Neural cell (in vitro differentiated cells): ENCODE results near the gene DNM1L. TPM values are rescaled to one million over a fixed set of nuclear protein-coding genes. Genes with fewer than 3 reads are reported as not detected.

ENCODE experiments used
- H2AFZ ChIP-seq: fragments of 200-600, 300-800 bp; sonication (generic), shearing (Covaris generic); 2 replicates; pipeline ENCODE4 v1.6.0; 2014; ENCODE audit warnings: low read depth, mild to moderate bottlenecking, antibody characterized with exemption, low read length, moderate library complexity
- H3F3A ChIP-seq: fragments of 200-600 bp; shearing (Covaris generic); 2 replicates; pipeline ENCODE4 v1.6.1; 2016; ENCODE audit warnings: mild to moderate bottlenecking, moderate library complexity, mixed read lengths, antibody characterized with exemption, low read length; ENCODE audit not compliant: insufficient read depth, poor library complexity, severe bottlenecking
- H3K27ac ChIP-seq: fragments of 200-600, 300-800 bp; sonication (generic), shearing (Covaris generic); 2 replicates; pipeline ENCODE4 v1.5.1; 2014; ENCODE audit warnings: mild to moderate bottlenecking, low read length, moderate library complexity
- H3K27me3 ChIP-seq: fragments of 300-800, 200-600 bp; sonication (generic), shearing (Covaris generic); 2 replicates; pipeline ENCODE4 v1.6.0; 2014; ENCODE audit warnings: mild to moderate bottlenecking, low read depth, low read length, moderate library complexity; ENCODE audit not compliant: insufficient read depth
- H3K36me3 ChIP-seq: fragments of 300-800, 200-600 bp; sonication (generic), shearing (Covaris generic); 2 replicates; pipeline ENCODE4 v1.5.1; 2014; ENCODE audit warnings: mild to moderate bottlenecking, antibody characterized with exemption, low read length, moderate library complexity; ENCODE audit not compliant: insufficient read depth
- H3K4me2 ChIP-seq: fragments of 300-800, 200-600 bp; sonication (generic), shearing (Covaris generic); 2 replicates; pipeline ENCODE4 v1.6.0; 2014; ENCODE audit warnings: mild to moderate bottlenecking, low read length
- H3K4me3 ChIP-seq: fragments of 300-800, 200-600 bp; sonication (generic), shearing (Covaris generic); 2 replicates; pipeline ENCODE4 v1.5.1; 2014; ENCODE audit warnings: mild to moderate bottlenecking, low read length, moderate library complexity
- H3K79me2 ChIP-seq: fragments of 200-600 bp; shearing (Covaris generic); replicated peaks from 2 replicates; pipeline ENCODE4 v1.6.0; 2014; ENCODE audit warnings: mild to moderate bottlenecking, low read length, moderate library complexity; ENCODE audit not compliant: insufficient read depth
- H3K9ac ChIP-seq: fragments of 300-800, 200-600 bp; sonication (generic), shearing (Covaris generic); 2 replicates; pipeline ENCODE4 v1.6.1; 2016; ENCODE audit warnings: mild to moderate bottlenecking, low read length, mixed read lengths
- H3K9me2 ChIP-seq: fragments of 200-600 bp; shearing (Covaris generic); 2 replicates; pipeline ENCODE4 v1.6.1; 2016; ENCODE audit warnings: mild to moderate bottlenecking, low read length, mixed read lengths; ENCODE audit not compliant: insufficient read depth
- H3K9me3 ChIP-seq: fragments of 200-600, 300-800 bp; sonication (generic), shearing (Covaris generic); 2 replicates; pipeline ENCODE4 v1.6.1; 2016; ENCODE audit warnings: mild to moderate bottlenecking, mixed run types, low read length, moderate library complexity, mixed read lengths
- H4K20me1 ChIP-seq: fragments of 200-600 bp; shearing (Covaris generic); 2 replicates; pipeline ENCODE4 v1.6.1; 2016; ENCODE audit warnings: mild to moderate bottlenecking, mixed run types; ENCODE audit not compliant: insufficient read depth
- CTCF ChIP-seq: fragments of 450-650 bp; IDR thresholded peaks from 2 replicates; pipeline ENCODE4 v1.5.1; 2014; ENCODE audit warnings: antibody characterized with exemption, mild to moderate bottlenecking, moderate library complexity; ENCODE audit not compliant: poor library complexity, severe bottlenecking
- EZH2 ChIP-seq: fragments of 200-600, 300-800 bp; shearing (Covaris generic), sonication (generic); IDR thresholded peaks from 2 replicates; pipeline ENCODE4 v1.6.1; 2014; ENCODE audit warnings: antibody characterized with exemption, low read length, borderline replicate concordance, mild to moderate bottlenecking; ENCODE audit not compliant: insufficient read depth, poor library complexity, severe bottlenecking
- MXI1 ChIP-seq: fragments of 450-650 bp; conservative IDR thresholded peaks from 2 replicates; pipeline ENCODE4 v1.6.1; 2014; ENCODE audit warnings: antibody characterized with exemption, mild to moderate bottlenecking; ENCODE audit not compliant: poor library complexity, severe bottlenecking
- POLR2AphosphoS5 ChIP-seq: IDR thresholded peaks from 2 replicates; pipeline ENCODE4 v1.6.1; 2012
- REST ChIP-seq: IDR thresholded peaks from 2 replicates; pipeline ENCODE4 v1.6.1; 2012; ENCODE audit warnings: borderline replicate concordance
- SMC3 ChIP-seq: fragments of 450-650 bp; conservative IDR thresholded peaks from 2 replicates; pipeline ENCODE4 v1.6.1; 2014; ENCODE audit warnings: antibody characterized with exemption, mild to moderate bottlenecking, moderate library complexity; ENCODE audit not compliant: poor library complexity
- TAF1 ChIP-seq: IDR thresholded peaks from 2 replicates; pipeline ENCODE4 v1.6.1; 2012; ENCODE audit warnings: low read depth
- polyA plus RNA-seq: library from polyadenylated mRNA; depleted of rRNA; stranded (reverse); fragments of >200 nt; gene quantifications from 2 replicates; pipeline ENCODE4 v1.2.3, GENCODE V29; 2014

DNM1L gene
- polyA plus RNA-seq, 1 donor from 2014 or later, result 182 TPM

GRCh38 chr12:32770141-32770540 is 91.0 kb downstream of the DNM1L start:
- Histone ChIP-seq H3K4me3 (no peak overlapping the region), H3K36me3 (no peaks in the 10 kb centered on the region), H3K79me2 (no peaks in the 10 kb centered on the region), H3K9me2 (no peaks in the 10 kb centered on the region), H3K9me3 (no peaks in the 10 kb centered on the region), H3K4me2 (no peak overlapping the region), H2AFZ (no peak overlapping the region), H3F3A (no peaks in the 10 kb centered on the region), H4K20me1 (no peaks in the 10 kb centered on the region), H3K27me3 (no peaks in the 10 kb centered on the region), H3K9ac (no peak overlapping the region), H3K27ac (no peak overlapping the region)
- no peak for TF ChIP-seq REST
- no peak for TF ChIP-seq CTCF
- TF ChIP-seq TAF1, result no peak
- TF ChIP-seq EZH2, result no peak
- no peak for TF ChIP-seq SMC3

- Histone ChIP-seq H3K4me3 (no peak overlapping the region), H3F3A (no peaks in the 10 kb centered on the region), H3K27me3 (no peaks in the 10 kb centered on the region), H3K79me2 (no peaks in the 10 kb centered on the region), H3K36me3 (no peaks in the 10 kb centered on the region), H2AFZ (no peak overlapping the region), H3K9me3 (no peaks in the 10 kb centered on the region), H3K27ac (no peak overlapping the region), H3K9ac (no peak overlapping the region), H4K20me1 (no peaks in the 10 kb centered on the region), H3K9me2 (no peaks in the 10 kb centered on the region), H3K4me2 (no peak overlapping the region)
- TF ChIP-seq REST (no peak), CTCF (no peak), EZH2 (no peak), SMC3 (no peak), MXI1 (no peak), POLR2AphosphoS5 (no peak)
Measured at GRCh38 chr12:32773691-32774090, 94.6 kb downstream of the DNM1L start.
